B cell (primary cell): Measurements from ENCODE around the gene MAP3K20. TPM values are rescaled to one million over a fixed set of nuclear protein-coding genes. Genes with fewer than 3 reads are reported as not detected.
"Not testable (repeated sequence)": the region's sequence is repeated elsewhere in the genome, so short reads cannot be mapped to it uniquely, and the experiment has no call there.

Experiments used
- ATAC-seq: fragments of 200-7000 bp; cut with Tn5 transposase; one replicate; pipeline ENCODE4 v1.10.0; 2021; ENCODE audit warnings: low read depth, mild to moderate bottlenecking, moderate number of reproducible peaks, moderate library complexity
- CTCF ChIA-PET: fragments of 350-600 bp; sonication (Branson Sonifier 250); formaldehyde crosslinking; loops from one replicate; lab custom pipeline; 2021; ENCODE audit warnings: antibody characterized with exemption, inconsistent platforms; lab: Charles Lee
- POLR2A ChIA-PET: fragments of 350-600 bp; sonication (Branson Sonifier 250); formaldehyde crosslinking; loops from one replicate; lab custom pipeline; 2021; ENCODE audit warnings: antibody characterized with exemption; lab: Charles Lee
- DNase-seq: peaks from one replicate; pipeline ENCODE4 v3.0.0; 2013
- H2AFZ ChIP-seq: 2 replicates; pipeline ENCODE4 v1.6.1; 2012; ENCODE audit warnings: mild to moderate bottlenecking, low read depth, low read length; ENCODE audit not compliant: insufficient read depth, poor library complexity, severe bottlenecking
- H3K27ac ChIP-seq, 2 donors: 1 replicate in 1 of 2; 2 replicates in 1 of 2; pipeline ENCODE4 v1.5.1; 2012 to 2013; ENCODE audit warnings: low read length in 2 of 2, mild to moderate bottlenecking in 2 of 2, moderate library complexity in 1 of 2
- H3K27me3 ChIP-seq, 4 experiments: fragments of 200-600 bp in 1 of 4; sonication (generic) in 1 of 4; replicated peaks in 1 of 4; 1 replicate in 2 of 4; 2 replicates in 2 of 4; pipeline versions ENCODE4 v1.6.1 to v1.7.0; 2013 to 2016; ENCODE audit warnings: low read length in 3 of 4, mild to moderate bottlenecking in 2 of 4, mixed read lengths in 1 of 4, moderate library complexity in 1 of 4; ENCODE audit not compliant: insufficient read depth in 4 of 4, control insufficient read depth in 3 of 4; ENCODE audit errors: control extremely low read depth in 1 of 4
- H3K36me3 ChIP-seq, 2 experiments: replicated peaks in 1 of 2; 1 replicate in 1 of 2; 2 replicates in 1 of 2; pipeline versions ENCODE4 v1.6.1 to v1.7.1; 2013; ENCODE audit warnings: low read length in 1 of 2; ENCODE audit not compliant: insufficient read depth in 2 of 2, control insufficient read depth in 1 of 2; ENCODE audit errors: control extremely low read depth in 1 of 2, extremely low read depth in 1 of 2
- H3K4me1 ChIP-seq, 2 donors: fragments of 200-600 bp in 1 of 2; sonication (generic) in 1 of 2; 1 replicate in 1 of 2; 2 replicates in 1 of 2; pipeline versions ENCODE4 v1.5.1 to v1.6.1; 2013 to 2017; ENCODE audit warnings: low read length in 2 of 2; ENCODE audit not compliant: control insufficient read depth in 2 of 2, insufficient read depth in 2 of 2
- H3K4me2 ChIP-seq: replicated peaks from 2 replicates; pipeline ENCODE3; 2012; ENCODE audit warnings: mild to moderate bottlenecking, low read depth, low read length; ENCODE audit not compliant: poor library complexity, severe bottlenecking
- H3K4me3 ChIP-seq, 5 experiments: fragments of 200-600 bp in 1 of 5; sonication (generic) in 1 of 5; 1 replicate in 3 of 5; 2 replicates in 2 of 5; pipeline versions ENCODE4 v1.5.1 to v1.7.0; 2011 to 2016; ENCODE audit warnings: low read length in 4 of 5, mild to moderate bottlenecking in 4 of 5, low read depth in 2 of 5, control low read depth in 1 of 5, moderate library complexity in 1 of 5; ENCODE audit not compliant: insufficient read depth in 1 of 5; ENCODE audit errors: control extremely low read depth in 1 of 5, extremely low read depth in 1 of 5
- H3K79me2 ChIP-seq: fragments of 200-600 bp; sonication (generic); one replicate; pipeline ENCODE4 v1.6.0; 2016; ENCODE audit warnings: low read length; ENCODE audit not compliant: control insufficient read depth, insufficient read depth
- H3K9ac ChIP-seq: fragments of 200-600 bp; sonication (generic); 2 replicates; pipeline ENCODE4 v1.6.1; 2017; ENCODE audit warnings: mild to moderate bottlenecking, low read length, moderate library complexity
- H3K9me3 ChIP-seq, 3 donors: one replicate each; pipeline versions ENCODE4 v1.6.1 to v1.7.1; 2013; ENCODE audit warnings: low read length in 2 of 3; ENCODE audit not compliant: control insufficient read depth in 2 of 3, insufficient read depth in 1 of 3; ENCODE audit errors: control extremely low read depth in 1 of 3
- H4K20me1 ChIP-seq: 2 replicates; pipeline ENCODE4 v1.6.0; 2012; ENCODE audit warnings: mild to moderate bottlenecking, low read length; ENCODE audit not compliant: insufficient read depth, control insufficient read depth, poor library complexity, severe bottlenecking
- H3K27ac Mint-ChIP-seq: one replicate; pipeline ENCODE4 v1.8.0; 2021; ENCODE audit warnings: mixed read lengths
- H3K27me3 Mint-ChIP-seq: one replicate; pipeline ENCODE4 v1.8.0; 2021; ENCODE audit warnings: mixed read lengths
- H3K4me1 Mint-ChIP-seq: one replicate; pipeline ENCODE4 v1.8.0; 2021; ENCODE audit warnings: mixed read lengths
- H3K4me3 Mint-ChIP-seq: one replicate; pipeline ENCODE4 v1.8.0; 2021; ENCODE audit warnings: mixed read lengths
- H3K9me3 Mint-ChIP-seq: one replicate; pipeline ENCODE4 v1.8.0; 2022; ENCODE audit warnings: mixed read lengths; ENCODE audit not compliant: insufficient read depth
- EZH2 ChIP-seq: IDR thresholded peaks from 2 replicates; pipeline ENCODE4 v1.6.1; 2012; ENCODE audit warnings: borderline replicate concordance, low read depth, mild to moderate bottlenecking, moderate library complexity, low read length; ENCODE audit not compliant: insufficient read depth, poor library complexity, severe bottlenecking
- WGBS: methylation state at CpG from one replicate; pipeline ENCODE4 v1.1.5; 2013; ENCODE audit warnings: missing lambda C conversion rate; ENCODE audit not compliant: insufficient coverage; 5-methylcytosine and 5-hydroxymethylcytosine counted together
- intact Hi-C: fragments of 100-400 bp; cut with micrococcal nuclease; formaldehyde crosslinking; loops from one replicate; pipeline ENCODE4 v1.10.0; 2022
- polyA plus RNA-seq: library from polyadenylated mRNA; depleted of rRNA; stranded (reverse); fragments of >200 nt; gene quantifications from 2 replicates; pipeline ENCODE4 v1.2.3, GENCODE V29; 2012
- total RNA-seq, 2 donors: library from RNA; stranded (reverse); fragments of 120-200 nt in 1 of 2; gene quantifications; 1 replicate in 1 of 2; 2 replicates in 1 of 2; pipeline versions ENCODE4 v1.2.3 to v1.2.4, GENCODE V29; 2013 to 2022
- TF ChIP-seq, protein P1 (sequence below): fragments of 200-600 bp; IDR thresholded peaks from one replicate; pipeline ENCODE4 v1.8.0; 2022; ENCODE audit warnings: antibody characterized with exemption, mild to moderate bottlenecking

The MAP3K20 gene
- total and polyA plus RNA-seq, 2 donors (not counting 1 experiment from before 2014, with no cell fraction given) = 2.2 to 9.1 TPM

DNA sequence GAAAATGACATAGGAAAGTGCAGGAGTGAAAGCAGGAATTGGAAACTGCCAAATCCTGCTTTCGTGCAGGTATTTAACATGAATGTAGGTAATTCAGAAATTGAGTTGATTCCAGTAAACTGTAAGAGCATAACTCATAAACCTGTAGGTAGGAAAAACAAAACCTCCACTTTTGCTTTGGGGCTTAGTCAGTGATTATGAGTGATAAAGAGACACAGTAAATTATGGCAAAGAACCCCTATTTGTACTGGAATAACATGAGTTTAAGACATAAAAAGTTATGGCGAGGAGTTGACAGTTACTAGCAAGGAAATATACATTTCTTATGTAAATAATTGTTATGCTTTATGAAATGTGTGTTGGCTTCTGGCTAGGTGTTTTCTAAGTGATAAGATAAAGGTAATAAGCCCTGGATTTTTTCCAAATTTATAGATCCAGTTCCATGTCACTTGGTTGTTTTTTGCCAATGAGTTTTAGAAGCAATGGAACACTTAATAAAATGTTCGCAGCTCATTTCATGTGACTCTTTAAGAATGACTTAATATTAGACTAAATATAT lies 17.3 kb downstream of the MAP3K20 start:
- Histone ChIP-seq H3K9ac (no peak overlapping the region), H3K36me3 (no peaks in the 10 kb centered on the region), H3K27ac (no peak overlapping the region), H3K4me2 (no peak overlapping the region), H3K9me3 (no peaks in the 10 kb centered on the region), H2AFZ (no peak overlapping the region), H4K20me1 (no peaks in the 10 kb centered on the region), H3K79me2 (no peaks in the 10 kb centered on the region), H3K4me3 (no peak overlapping the region), H3K4me1 (no peaks in the 10 kb centered on the region), H3K27me3 (no peaks in the 10 kb centered on the region)
- H3K4me1 Mint-ChIP-seq = no peaks in the 10 kb centered on the region
- no peak for ATAC-seq
- ChIA-PET POLR2A (no interaction called here), CTCF (interaction anchor here (0.5 kb wide), 1 partner anchor 102 kb away, joined by 5 read pairs; no protein-coding TSS in a partner anchor)
- intact Hi-C loops = no loop called here
- TF ChIP-seq EZH2 = no peak
- TF ChIP-seq, protein P1, sequence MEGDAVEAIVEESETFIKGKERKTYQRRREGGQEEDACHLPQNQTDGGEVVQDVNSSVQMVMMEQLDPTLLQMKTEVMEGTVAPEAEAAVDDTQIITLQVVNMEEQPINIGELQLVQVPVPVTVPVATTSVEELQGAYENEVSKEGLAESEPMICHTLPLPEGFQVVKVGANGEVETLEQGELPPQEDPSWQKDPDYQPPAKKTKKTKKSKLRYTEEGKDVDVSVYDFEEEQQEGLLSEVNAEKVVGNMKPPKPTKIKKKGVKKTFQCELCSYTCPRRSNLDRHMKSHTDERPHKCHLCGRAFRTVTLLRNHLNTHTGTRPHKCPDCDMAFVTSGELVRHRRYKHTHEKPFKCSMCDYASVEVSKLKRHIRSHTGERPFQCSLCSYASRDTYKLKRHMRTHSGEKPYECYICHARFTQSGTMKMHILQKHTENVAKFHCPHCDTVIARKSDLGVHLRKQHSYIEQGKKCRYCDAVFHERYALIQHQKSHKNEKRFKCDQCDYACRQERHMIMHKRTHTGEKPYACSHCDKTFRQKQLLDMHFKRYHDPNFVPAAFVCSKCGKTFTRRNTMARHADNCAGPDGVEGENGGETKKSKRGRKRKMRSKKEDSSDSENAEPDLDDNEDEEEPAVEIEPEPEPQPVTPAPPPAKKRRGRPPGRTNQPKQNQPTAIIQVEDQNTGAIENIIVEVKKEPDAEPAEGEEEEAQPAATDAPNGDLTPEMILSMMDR = no peak
- DNase-seq = no peak
- no CpG with 5 or more reads among the region's 3 CpGs for WGBS
- no peaks in the 10 kb centered on the region for H3K9me3 Mint-ChIP-seq
- no peak overlapping the region for H3K27ac Mint-ChIP-seq
- no peaks in the 10 kb centered on the region for H3K27me3 Mint-ChIP-seq
- no peak overlapping the region for H3K4me3 Mint-ChIP-seq

DNA sequence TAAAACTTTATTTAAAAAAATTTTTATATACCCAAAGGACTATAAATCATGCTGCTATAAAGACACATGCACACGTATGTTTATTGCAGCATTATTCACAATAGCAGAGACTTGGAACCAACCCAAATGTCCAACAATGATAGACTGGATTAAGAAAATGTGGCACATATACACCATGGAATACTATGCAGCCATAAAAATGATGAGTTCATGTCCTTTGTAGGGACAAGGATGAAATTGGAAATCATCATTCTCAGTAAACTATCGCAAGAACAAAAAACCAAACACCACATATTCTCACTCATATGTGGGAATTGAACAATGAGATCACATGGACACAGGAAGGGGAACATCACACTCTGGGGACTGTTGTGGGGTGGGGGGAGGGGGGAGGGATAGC lies 18.0 kb downstream of the MAP3K20 start:
- WGBS = no CpG with 5 or more reads among the region's 2 CpGs

More for the DNA sequence above, 18.0 kb downstream of the MAP3K20 start:
- H4K20me1 ChIP-seq, H3K27me3 ChIP-seq, H3K4me3 Mint-ChIP-seq, H3K9ac ChIP-seq, H3K27me3 Mint-ChIP-seq, intact Hi-C loops, DNase-seq, ATAC-seq, H3K4me2 ChIP-seq, POLR2A ChIA-PET, H3K27ac Mint-ChIP-seq, H3K79me2 ChIP-seq, H3K36me3 ChIP-seq, H3K27ac ChIP-seq, H3K4me1 ChIP-seq, CTCF ChIA-PET, H3K9me3 ChIP-seq, H3K4me3 ChIP-seq, H2AFZ ChIP-seq, H3K9me3 Mint-ChIP-seq, H3K4me1 Mint-ChIP-seq: not testable (repeated sequence)
